AG04449 (cell line): ENCODE data around the gene PLA2G4F.

Source experiments
- CTCF ChIA-PET: fragments of 350-600 bp; formaldehyde crosslinking; extraction: SDS; loops from one replicate; lab custom pipeline; 2021; ENCODE audit warnings: antibody characterized with exemption; lab: Yijun Ruan, JAX
- POLR2A ChIA-PET: fragments of 400-600, 350-600 bp; formaldehyde crosslinking; extraction: SDS; loops from one replicate; lab custom pipeline; 2020; ENCODE audit warnings: antibody characterized with exemption, inconsistent platforms; lab: Yijun Ruan, JAX
- DNase-seq: peaks from one replicate; pipeline ENCODE4 v3.0.0-alpha.2; 2010; ENCODE audit warnings: low read depth, low spot score
- H3K4me3 ChIP-seq: 2 replicates; pipeline ENCODE4 v1.5.1; 2011; ENCODE audit warnings: low read depth, mild to moderate bottlenecking, control low read depth, low read length
- CTCF ChIP-seq: IDR thresholded peaks from one replicate; pipeline ENCODE4 v1.5.1; 2011; ENCODE audit warnings: mild to moderate bottlenecking, moderate library complexity, low read length, control low read depth, inconsistent platforms; ENCODE audit not compliant: insufficient read depth; ENCODE audit errors: missing control alignments

The PLA2G4F gene

GRCh38 chr15:42139596-42139995, 16.8 kb downstream of the PLA2G4F start:
- DNase-seq, result no peak
- POLR2A ChIA-PET, result interaction anchor here (1.1 kb wide), 1 partner anchor 9 kb away, joined by 4 read pairs; no protein-coding TSS in a partner anchor
- TF ChIP-seq CTCF, result no peak
- no peak overlapping the region for H3K4me3 ChIP-seq
- CTCF ChIA-PET, result interaction anchor here (0.8 to 7.8 kb wide), 15 partner anchors 9 to 152 kb away, joined by 3 to 142 read pairs (median 9); partner anchors contain the start of gene PLA2G4F

- no peak for TF ChIP-seq CTCF
- DNase-seq, result no peak
- ChIA-PET CTCF (interaction anchor here (1.1 to 7.8 kb wide), 20 partner anchors 9 to 250 kb away, joined by 3 to 142 read pairs (median 7); partner anchors contain the start of gene PLA2G4D), POLR2A (no interaction called here)
- no peak overlapping the region for H3K4me3 ChIP-seq
Observed at GRCh38 chr15:42138968-42139386, 17.5 kb downstream of the PLA2G4F start.

- ChIA-PET CTCF (interaction anchor here (0.9 to 7.8 kb wide), 25 partner anchors 8 to 250 kb away, joined by 3 to 142 read pairs (median 6); partner anchors contain the start of gene PLA2G4D), POLR2A (no interaction called here)
- no peak for TF ChIP-seq CTCF
- DNase-seq, result no peak
- H3K4me3 ChIP-seq, result no peak overlapping the region
Observed at GRCh38 chr15:42138411-42138810, 18.0 kb downstream of the PLA2G4F start.

- TF ChIP-seq CTCF, result peak; percentile 59
- no peak for DNase-seq
- H3K4me3 ChIP-seq, result no peak overlapping the region
- ChIA-PET POLR2A (no interaction called here), CTCF (interaction anchor here (0.8 to 7.8 kb wide), 27 partner anchors 8 to 262 kb away, joined by 3 to 142 read pairs (median 6); partner anchors contain the start of gene PLA2G4D)
Observed at GRCh38 chr15:42137461-42138261, 18.8 kb downstream of the PLA2G4F start.

- ChIA-PET CTCF (interaction anchor here (0.7 to 7.8 kb wide), 8 partner anchors 10 to 149 kb away, joined by 3 to 142 read pairs (median 10); no protein-coding TSS in a partner anchor), POLR2A (no interaction called here)
Observed at GRCh38 chr15:42136513-42136912, 19.9 kb downstream of the PLA2G4F start.

More at GRCh38 chr15:42136513-42136912, 19.9 kb downstream of the PLA2G4F start:
- no peak overlapping the region for H3K4me3 ChIP-seq
- TF ChIP-seq CTCF, result no peak
- DNase-seq, result no peak
